HG02678 (cell line): Measurements from ENCODE around the gene OR5K3.

Experiments
- ATAC-seq: cut with Tn5 transposase; IDR thresholded peaks from one replicate; pipeline ENCODE4 v1.9.1; 2021; ENCODE audit warnings: mild to moderate bottlenecking, moderate library complexity; ENCODE audit not compliant: unreplicated experiment

OR5K3 gene

GRCh38 chr3:98432575-98432974, 42.1 kb downstream of the OR5K3 start:
- ATAC-seq, result no peak

- ATAC-seq, result no peak
These were observed 43.3 kb downstream of the OR5K3 start for GRCh38 chr3:98433764-98434163.

DNA sequence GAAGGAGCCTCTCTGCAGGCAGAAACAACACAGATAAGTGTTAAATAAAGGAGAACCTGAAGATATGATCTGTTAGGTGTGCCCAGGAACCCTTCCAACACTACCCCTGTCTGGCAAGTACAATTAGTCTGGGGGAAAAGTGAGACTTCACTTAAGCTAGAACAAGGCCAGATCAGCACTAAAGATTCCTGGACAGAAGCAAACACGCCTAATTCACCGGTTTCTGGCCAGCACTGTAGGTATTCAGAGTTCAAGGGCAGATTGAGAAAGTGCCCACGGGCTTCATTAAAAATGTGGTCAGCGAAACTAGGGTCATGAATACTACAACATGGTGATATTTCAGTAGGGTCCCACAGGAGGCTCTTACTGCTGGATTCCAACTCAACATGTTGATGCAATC, 43.9 kb downstream of the OR5K3 start:
- no peak for ATAC-seq

- ATAC-seq, result no peak
These were observed 49.8 kb downstream of the OR5K3 start for GRCh38 chr3:98440283-98440682.
